ENCODE data around the gene DNAH17. TPM values are rescaled to one million over a fixed set of nuclear protein-coding genes. Genes with fewer than 3 reads are reported as not detected.

DNAH17 gene
- total and polyA plus RNA-seq, 2 of the 13 experiments (the other 11 are each of a cell fraction or from before 2014, with no cell fraction given) = 0.86 to 1.6 TPM

DNA sequence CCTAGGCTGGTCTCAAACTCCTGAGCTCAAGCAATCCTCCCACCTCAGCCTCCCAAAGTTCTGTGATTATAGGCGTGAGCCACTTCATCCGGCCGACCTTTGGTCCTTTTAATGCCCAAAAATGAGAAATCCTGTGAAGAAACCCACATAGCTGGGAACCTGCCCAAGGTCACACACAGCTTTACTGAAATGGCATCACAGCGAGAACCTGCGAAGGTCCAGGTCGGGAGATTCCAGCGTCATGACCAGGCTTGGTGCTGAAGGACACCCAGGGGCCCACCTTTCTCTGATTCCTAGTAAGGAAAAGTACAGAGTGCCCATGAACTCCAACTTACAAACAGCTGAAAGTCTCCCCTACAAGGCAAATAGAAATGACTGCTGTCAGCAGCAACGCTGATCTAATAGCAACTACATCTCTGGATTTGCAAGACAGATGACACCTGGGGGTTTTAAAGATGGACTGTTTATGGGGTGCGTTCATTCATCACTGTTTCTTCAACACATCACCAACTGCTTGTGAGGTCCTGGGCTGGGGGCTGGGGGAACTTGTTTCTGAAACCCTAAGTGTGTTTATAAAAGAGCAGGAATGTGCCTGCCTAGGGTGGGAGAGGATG, 24.5 kb upstream of the DNAH17 start (continued):
- TF ChIP-seq, protein P1, sequence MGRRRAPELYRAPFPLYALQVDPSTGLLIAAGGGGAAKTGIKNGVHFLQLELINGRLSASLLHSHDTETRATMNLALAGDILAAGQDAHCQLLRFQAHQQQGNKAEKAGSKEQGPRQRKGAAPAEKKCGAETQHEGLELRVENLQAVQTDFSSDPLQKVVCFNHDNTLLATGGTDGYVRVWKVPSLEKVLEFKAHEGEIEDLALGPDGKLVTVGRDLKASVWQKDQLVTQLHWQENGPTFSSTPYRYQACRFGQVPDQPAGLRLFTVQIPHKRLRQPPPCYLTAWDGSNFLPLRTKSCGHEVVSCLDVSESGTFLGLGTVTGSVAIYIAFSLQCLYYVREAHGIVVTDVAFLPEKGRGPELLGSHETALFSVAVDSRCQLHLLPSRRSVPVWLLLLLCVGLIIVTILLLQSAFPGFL (CRISPR knock-in tag; IDR thresholded peaks at IDR 0.05) = no peak
- TF ChIP-seq, protein P2, sequence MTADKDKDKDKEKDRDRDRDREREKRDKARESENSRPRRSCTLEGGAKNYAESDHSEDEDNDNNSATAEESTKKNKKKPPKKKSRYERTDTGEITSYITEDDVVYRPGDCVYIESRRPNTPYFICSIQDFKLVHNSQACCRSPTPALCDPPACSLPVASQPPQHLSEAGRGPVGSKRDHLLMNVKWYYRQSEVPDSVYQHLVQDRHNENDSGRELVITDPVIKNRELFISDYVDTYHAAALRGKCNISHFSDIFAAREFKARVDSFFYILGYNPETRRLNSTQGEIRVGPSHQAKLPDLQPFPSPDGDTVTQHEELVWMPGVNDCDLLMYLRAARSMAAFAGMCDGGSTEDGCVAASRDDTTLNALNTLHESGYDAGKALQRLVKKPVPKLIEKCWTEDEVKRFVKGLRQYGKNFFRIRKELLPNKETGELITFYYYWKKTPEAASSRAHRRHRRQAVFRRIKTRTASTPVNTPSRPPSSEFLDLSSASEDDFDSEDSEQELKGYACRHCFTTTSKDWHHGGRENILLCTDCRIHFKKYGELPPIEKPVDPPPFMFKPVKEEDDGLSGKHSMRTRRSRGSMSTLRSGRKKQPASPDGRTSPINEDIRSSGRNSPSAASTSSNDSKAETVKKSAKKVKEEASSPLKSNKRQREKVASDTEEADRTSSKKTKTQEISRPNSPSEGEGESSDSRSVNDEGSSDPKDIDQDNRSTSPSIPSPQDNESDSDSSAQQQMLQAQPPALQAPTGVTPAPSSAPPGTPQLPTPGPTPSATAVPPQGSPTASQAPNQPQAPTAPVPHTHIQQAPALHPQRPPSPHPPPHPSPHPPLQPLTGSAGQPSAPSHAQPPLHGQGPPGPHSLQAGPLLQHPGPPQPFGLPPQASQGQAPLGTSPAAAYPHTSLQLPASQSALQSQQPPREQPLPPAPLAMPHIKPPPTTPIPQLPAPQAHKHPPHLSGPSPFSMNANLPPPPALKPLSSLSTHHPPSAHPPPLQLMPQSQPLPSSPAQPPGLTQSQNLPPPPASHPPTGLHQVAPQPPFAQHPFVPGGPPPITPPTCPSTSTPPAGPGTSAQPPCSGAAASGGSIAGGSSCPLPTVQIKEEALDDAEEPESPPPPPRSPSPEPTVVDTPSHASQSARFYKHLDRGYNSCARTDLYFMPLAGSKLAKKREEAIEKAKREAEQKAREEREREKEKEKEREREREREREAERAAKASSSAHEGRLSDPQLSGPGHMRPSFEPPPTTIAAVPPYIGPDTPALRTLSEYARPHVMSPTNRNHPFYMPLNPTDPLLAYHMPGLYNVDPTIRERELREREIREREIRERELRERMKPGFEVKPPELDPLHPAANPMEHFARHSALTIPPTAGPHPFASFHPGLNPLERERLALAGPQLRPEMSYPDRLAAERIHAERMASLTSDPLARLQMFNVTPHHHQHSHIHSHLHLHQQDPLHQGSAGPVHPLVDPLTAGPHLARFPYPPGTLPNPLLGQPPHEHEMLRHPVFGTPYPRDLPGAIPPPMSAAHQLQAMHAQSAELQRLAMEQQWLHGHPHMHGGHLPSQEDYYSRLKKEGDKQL (CRISPR knock-in tag; IDR thresholded peaks at IDR 0.05; ENCODE audit: low read depth) = peak; percentile 72; the same call in 1 of the 2 replicates
- no peak; the same call in 1 of the 2 replicates for TF ChIP-seq AHR (CRISPR knock-in tag; IDR thresholded peaks at IDR 0.05)
- TF ChIP-seq ZNF446 (CRISPR knock-in tag; IDR thresholded peaks at IDR 0.05) = no peak
- no peak for TF ChIP-seq ZNF839 (CRISPR knock-in tag; IDR thresholded peaks at IDR 0.05; ENCODE audit: borderline replicate concordance)
- TF ChIP-seq, protein P3, sequence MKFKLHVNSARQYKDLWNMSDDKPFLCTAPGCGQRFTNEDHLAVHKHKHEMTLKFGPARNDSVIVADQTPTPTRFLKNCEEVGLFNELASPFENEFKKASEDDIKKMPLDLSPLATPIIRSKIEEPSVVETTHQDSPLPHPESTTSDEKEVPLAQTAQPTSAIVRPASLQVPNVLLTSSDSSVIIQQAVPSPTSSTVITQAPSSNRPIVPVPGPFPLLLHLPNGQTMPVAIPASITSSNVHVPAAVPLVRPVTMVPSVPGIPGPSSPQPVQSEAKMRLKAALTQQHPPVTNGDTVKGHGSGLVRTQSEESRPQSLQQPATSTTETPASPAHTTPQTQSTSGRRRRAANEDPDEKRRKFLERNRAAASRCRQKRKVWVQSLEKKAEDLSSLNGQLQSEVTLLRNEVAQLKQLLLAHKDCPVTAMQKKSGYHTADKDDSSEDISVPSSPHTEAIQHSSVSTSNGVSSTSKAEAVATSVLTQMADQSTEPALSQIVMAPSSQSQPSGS (CRISPR knock-in tag; IDR thresholded peaks at IDR 0.05) = peak; percentile 92
- TF ChIP-seq, protein P4, sequence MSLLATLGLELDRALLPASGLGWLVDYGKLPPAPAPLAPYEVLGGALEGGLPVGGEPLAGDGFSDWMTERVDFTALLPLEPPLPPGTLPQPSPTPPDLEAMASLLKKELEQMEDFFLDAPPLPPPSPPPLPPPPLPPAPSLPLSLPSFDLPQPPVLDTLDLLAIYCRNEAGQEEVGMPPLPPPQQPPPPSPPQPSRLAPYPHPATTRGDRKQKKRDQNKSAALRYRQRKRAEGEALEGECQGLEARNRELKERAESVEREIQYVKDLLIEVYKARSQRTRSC (CRISPR knock-in tag; IDR thresholded peaks at IDR 0.05; ENCODE audit: low read depth) = no peak
- no peak for TF ChIP-seq CCAR2 (optimal IDR thresholded peaks at IDR 0.05; ENCODE audit: low read depth, low read length)
- TF ChIP-seq, protein P5, sequence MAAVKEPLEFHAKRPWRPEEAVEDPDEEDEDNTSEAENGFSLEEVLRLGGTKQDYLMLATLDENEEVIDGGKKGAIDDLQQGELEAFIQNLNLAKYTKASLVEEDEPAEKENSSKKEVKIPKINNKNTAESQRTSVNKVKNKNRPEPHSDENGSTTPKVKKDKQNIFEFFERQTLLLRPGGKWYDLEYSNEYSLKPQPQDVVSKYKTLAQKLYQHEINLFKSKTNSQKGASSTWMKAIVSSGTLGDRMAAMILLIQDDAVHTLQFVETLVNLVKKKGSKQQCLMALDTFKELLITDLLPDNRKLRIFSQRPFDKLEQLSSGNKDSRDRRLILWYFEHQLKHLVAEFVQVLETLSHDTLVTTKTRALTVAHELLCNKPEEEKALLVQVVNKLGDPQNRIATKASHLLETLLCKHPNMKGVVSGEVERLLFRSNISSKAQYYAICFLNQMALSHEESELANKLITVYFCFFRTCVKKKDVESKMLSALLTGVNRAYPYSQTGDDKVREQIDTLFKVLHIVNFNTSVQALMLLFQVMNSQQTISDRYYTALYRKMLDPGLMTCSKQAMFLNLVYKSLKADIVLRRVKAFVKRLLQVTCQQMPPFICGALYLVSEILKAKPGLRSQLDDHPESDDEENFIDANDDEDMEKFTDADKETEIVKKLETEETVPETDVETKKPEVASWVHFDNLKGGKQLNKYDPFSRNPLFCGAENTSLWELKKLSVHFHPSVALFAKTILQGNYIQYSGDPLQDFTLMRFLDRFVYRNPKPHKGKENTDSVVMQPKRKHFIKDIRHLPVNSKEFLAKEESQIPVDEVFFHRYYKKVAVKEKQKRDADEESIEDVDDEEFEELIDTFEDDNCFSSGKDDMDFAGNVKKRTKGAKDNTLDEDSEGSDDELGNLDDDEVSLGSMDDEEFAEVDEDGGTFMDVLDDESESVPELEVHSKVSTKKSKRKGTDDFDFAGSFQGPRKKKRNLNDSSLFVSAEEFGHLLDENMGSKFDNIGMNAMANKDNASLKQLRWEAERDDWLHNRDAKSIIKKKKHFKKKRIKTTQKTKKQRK (IDR thresholded peaks at IDR 0.05; ENCODE audit: low read length) = no peak
- TF ChIP-seq, protein P6, sequence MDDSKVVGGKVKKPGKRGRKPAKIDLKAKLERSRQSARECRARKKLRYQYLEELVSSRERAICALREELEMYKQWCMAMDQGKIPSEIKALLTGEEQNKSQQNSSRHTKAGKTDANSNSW (CRISPR knock-in tag; IDR thresholded peaks at IDR 0.05; ENCODE audit: borderline replicate concordance) = no peak
- TF ChIP-seq, protein P7, sequence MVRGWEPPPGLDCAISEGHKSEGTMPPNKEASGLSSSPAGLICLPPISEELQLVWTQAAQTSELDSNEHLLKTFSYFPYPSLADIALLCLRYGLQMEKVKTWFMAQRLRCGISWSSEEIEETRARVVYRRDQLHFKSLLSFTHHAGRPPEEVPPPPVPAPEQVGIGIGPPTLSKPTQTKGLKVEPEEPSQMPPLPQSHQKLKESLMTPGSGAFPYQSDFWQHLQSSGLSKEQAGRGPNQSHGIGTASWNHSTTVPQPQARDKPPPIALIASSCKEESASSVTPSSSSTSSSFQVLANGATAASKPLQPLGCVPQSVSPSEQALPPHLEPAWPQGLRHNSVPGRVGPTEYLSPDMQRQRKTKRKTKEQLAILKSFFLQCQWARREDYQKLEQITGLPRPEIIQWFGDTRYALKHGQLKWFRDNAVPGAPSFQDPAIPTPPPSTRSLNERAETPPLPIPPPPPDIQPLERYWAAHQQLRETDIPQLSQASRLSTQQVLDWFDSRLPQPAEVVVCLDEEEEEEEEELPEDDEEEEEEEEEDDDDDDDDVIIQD (CRISPR knock-in tag; IDR thresholded peaks at IDR 0.05; ENCODE audit: low read depth) = peak; percentile 86
- TF ChIP-seq SALL2 (CRISPR knock-in tag; IDR thresholded peaks at IDR 0.05) = peak; percentile 70; the same call in 1 of the 2 replicates

Data from HepG2 (cell line).